GM19467 (cell line): ENCODE data around the gene SLC44A2.
A peak's percentile ranks its signal among the peaks of the same experiment; 100 is the strongest.

Experiments used
- ATAC-seq: cut with Tn5 transposase; IDR thresholded peaks from one replicate; pipeline ENCODE4 v1.9.1; 2021; ENCODE audit warnings: mild to moderate bottlenecking, moderate library complexity; ENCODE audit not compliant: unreplicated experiment

Gene SLC44A2

GRCh38 chr19:10625003-10625761 is at the start of gene SLC44A2:
Gene SLC44A2 (plus strand): TSS chr19:10625553. CDS start chr19:10625634, 81 bp downstream.
- no peak for ATAC-seq

GRCh38 chr19:10577951-10578350 is 47.4 kb upstream of the SLC44A2 start:
- no peak for ATAC-seq

GRCh38 chr19:10580979-10581631 is 44.2 kb upstream of the SLC44A2 start:
- ATAC-seq: no peak

GRCh38 chr19:10582091-10582490 is 43.3 kb upstream of the SLC44A2 start:
- no peak for ATAC-seq

- ATAC-seq: no peak
Observed at GRCh38 chr19:10583036-10583776, 42.1 kb upstream of the SLC44A2 start.

- no peak for ATAC-seq
Observed at GRCh38 chr19:10586396-10586795, 39.0 kb upstream of the SLC44A2 start.

- ATAC-seq: no peak
Observed at GRCh38 chr19:10587022-10587838, 38.1 kb upstream of the SLC44A2 start, which contains the start of gene AP1M2. Gene AP1M2 (minus strand): TSS chr19:10587312. CDS start chr19:10587231, 81 bp downstream.

GRCh38 chr19:10587839-10588150 is 37.6 kb upstream of the SLC44A2 start:
- no peak for ATAC-seq

GRCh38 chr19:10593148-10593547 is 32.2 kb upstream of the SLC44A2 start:
- ATAC-seq: no peak

- ATAC-seq: peak; percentile 61
Observed at GRCh38 chr19:10593820-10594637, 31.3 kb upstream of the SLC44A2 start.

GRCh38 chr19:10600149-10600548 is 25.2 kb upstream of the SLC44A2 start:
- ATAC-seq: no peak

- no peak for ATAC-seq
Observed at GRCh38 chr19:10601999-10602329, 23.4 kb upstream of the SLC44A2 start.

GRCh38 chr19:10602330-10603083 is 22.8 kb upstream of the SLC44A2 start:
- ATAC-seq: peak; percentile 51

GRCh38 chr19:10603084-10603872 is 22.1 kb upstream of the SLC44A2 start:
- ATAC-seq: no peak

GRCh38 chr19:10603873-10604459 is 21.4 kb upstream of the SLC44A2 start:
- ATAC-seq: peak; percentile 31

GRCh38 chr19:10604460-10604980 is 20.8 kb upstream of the SLC44A2 start:
- ATAC-seq: peak; percentile 7

GRCh38 chr19:10611907-10612306 is 13.4 kb upstream of the SLC44A2 start:
- ATAC-seq: no peak

GRCh38 chr19:10612499-10613119 is 12.7 kb upstream of the SLC44A2 start:
- ATAC-seq: no peak
